Thyroid gland (tissue), 4 donors: ENCODE measurements around the gene ZBTB25.

Experiments used
- CTCF ChIP-seq, 6 experiments: fragments of 200-600 bp in 3 of 6; fragments of 450-650 bp in 3 of 6; sonication (generic) in 3 of 6; IDR thresholded peaks; one replicate each; pipeline ENCODE4 v1.5.1; 2016 to 2019; ENCODE audit warnings: antibody characterized with exemption in 6 of 6, mild to moderate bottlenecking in 2 of 6, inconsistent platforms in 1 of 6, moderate library complexity in 1 of 6
- POLR2A ChIP-seq, 2 donors: fragments of 450-650 bp; IDR thresholded peaks; one replicate each; pipeline ENCODE4 v1.6.1; 2017; ENCODE audit warnings: antibody characterized with exemption in 2 of 2, mild to moderate bottlenecking in 2 of 2, moderate library complexity in 1 of 2

- no peak for TF ChIP-seq CTCF (IDR thresholded peaks at IDR 0.05)
- no peak for TF ChIP-seq POLR2A (IDR thresholded peaks at IDR 0.05)
These were observed 53.4 kb downstream of the ZBTB25 start for GRCh38 chr14:64450255-64450654.
